Nephron (organoid): Measurements from ENCODE around the gene NOSTRIN.

Experiments used
- H3K27ac Mint-ChIP-seq, 3 experiments: 2 replicates each; pipeline ENCODE4 v1.8.0; 2020; ENCODE audit warnings: mixed read lengths in 3 of 3, mild to moderate bottlenecking in 2 of 3, moderate library complexity in 1 of 3
- H3K27me3 Mint-ChIP-seq: 2 replicates; pipeline ENCODE4 v1.8.0; 2021; ENCODE audit warnings: low read depth, mild to moderate bottlenecking, moderate library complexity, mixed read lengths
- H3K36me3 Mint-ChIP-seq: 2 replicates; pipeline ENCODE4 v1.8.0; 2020; ENCODE audit warnings: low read depth, mixed read lengths
- H3K4me1 Mint-ChIP-seq: 2 replicates; pipeline ENCODE4 v1.8.0; 2020; ENCODE audit warnings: mixed read lengths
- H3K4me3 Mint-ChIP-seq, 3 experiments: 2 replicates each; pipeline ENCODE4 v1.8.0; 2020; ENCODE audit warnings: mild to moderate bottlenecking in 3 of 3, mixed read lengths in 3 of 3, moderate library complexity in 2 of 3
- H3K9me3 Mint-ChIP-seq: 2 replicates; pipeline ENCODE4 v1.8.0; 2020; ENCODE audit warnings: mixed read lengths
- CTCF ChIP-seq, 3 experiments: fragments of 200-600 bp; sonication (generic); IDR thresholded peaks; one replicate each; pipeline ENCODE4 v1.5.0; 2021; ENCODE audit warnings: antibody characterized with exemption in 3 of 3; ENCODE audit not compliant: unreplicated experiment in 3 of 3

NOSTRIN gene

DNA sequence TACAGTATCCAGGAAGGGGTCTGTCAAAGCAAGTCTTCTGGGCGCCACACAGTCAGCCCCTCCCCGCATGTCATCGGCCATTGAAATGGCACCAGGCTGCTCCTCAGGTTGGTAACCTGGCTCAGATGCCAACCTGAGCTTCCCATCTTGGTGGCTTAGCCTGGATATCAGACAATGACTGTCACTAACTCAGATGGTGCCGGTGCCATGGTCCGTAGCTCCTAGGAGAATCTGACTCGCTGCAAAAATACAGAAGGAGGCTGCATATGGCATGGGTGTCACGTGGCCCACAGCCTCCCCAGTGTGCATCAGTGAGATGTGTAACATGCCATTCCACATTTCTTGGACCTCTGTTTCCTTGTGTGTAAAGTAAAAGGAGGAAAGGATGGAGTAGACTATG lies 3.2 kb downstream of the NOSTRIN start:
- H3K4me3 Mint-ChIP-seq = no peak overlapping the region
- H3K9me3 Mint-ChIP-seq = no peaks in the 10 kb centered on the region
- no peak overlapping the region for H3K27ac Mint-ChIP-seq
- H3K27me3 Mint-ChIP-seq = peaks cover 9% of the 10 kb centered on the region
- TF ChIP-seq CTCF (IDR thresholded peaks at IDR 0.05; ENCODE audit: unreplicated experiment in 3 of 3) = no peak
- peaks cover 16% of the 10 kb centered on the region for H3K4me1 Mint-ChIP-seq
- H3K36me3 Mint-ChIP-seq = no peaks in the 10 kb centered on the region

- Mint-ChIP-seq H3K27ac (no peak overlapping the region), H3K4me3 (no peak overlapping the region), H3K27me3 (peaks cover 5% of the 10 kb centered on the region), H3K9me3 (no peaks in the 10 kb centered on the region), H3K4me1 (peaks cover 5% of the 10 kb centered on the region), H3K36me3 (no peaks in the 10 kb centered on the region)
- TF ChIP-seq CTCF (IDR thresholded peaks at IDR 0.05; ENCODE audit: unreplicated experiment in 3 of 3) = no peak
Measured at GRCh38 chr2:168809537-168809936, 7.1 kb downstream of the NOSTRIN start.

- Mint-ChIP-seq H3K9me3 (no peaks in the 10 kb centered on the region), H3K4me3 (no peak overlapping the region), H3K27ac (no peak overlapping the region), H3K36me3 (no peaks in the 10 kb centered on the region), H3K27me3 (peaks cover 5% of the 10 kb centered on the region), H3K4me1 (peaks cover 7% of the 10 kb centered on the region)
- TF ChIP-seq CTCF (IDR thresholded peaks at IDR 0.05; ENCODE audit: unreplicated experiment in 3 of 3) = no peak
Measured at GRCh38 chr2:168810235-168810634, 7.8 kb downstream of the NOSTRIN start.

- H3K4me1 Mint-ChIP-seq = peaks cover 19% of the 10 kb centered on the region
- H3K36me3 Mint-ChIP-seq = no peaks in the 10 kb centered on the region
- H3K9me3 Mint-ChIP-seq = no peaks in the 10 kb centered on the region
- peak overlapping the region in 1 of 3 experiments; percentile 41 for H3K27ac Mint-ChIP-seq
- TF ChIP-seq CTCF (IDR thresholded peaks at IDR 0.05; ENCODE audit: unreplicated experiment in 3 of 3) = no peak
- peaks cover 10% of the 10 kb centered on the region for H3K27me3 Mint-ChIP-seq
- no peak overlapping the region for H3K4me3 Mint-ChIP-seq
Measured at GRCh38 chr2:168811696-168812095, 9.3 kb downstream of the NOSTRIN start.

DNA sequence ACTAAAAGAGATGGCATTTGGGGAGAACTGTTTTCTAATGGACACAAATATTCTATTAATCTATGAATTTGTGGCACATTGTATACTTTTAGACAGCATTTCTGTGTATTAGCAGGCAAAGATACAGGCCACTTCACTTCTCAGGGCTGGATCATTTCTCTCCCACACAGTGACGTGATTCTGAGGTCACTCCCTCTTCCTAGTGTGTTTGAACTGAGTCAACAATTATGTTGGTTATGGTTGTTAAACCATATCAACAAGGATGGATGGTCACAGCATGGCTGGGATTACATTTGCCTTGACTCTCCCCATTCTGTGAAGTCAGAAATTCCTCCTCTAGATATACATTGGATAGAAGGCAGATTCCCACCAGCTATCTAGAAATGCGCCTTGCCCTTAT lies 11.6 kb downstream of the NOSTRIN start:
- no peak overlapping the region for H3K4me3 Mint-ChIP-seq
- peak overlapping the region in 1 of 3 experiments; percentile 49 for H3K27ac Mint-ChIP-seq
- TF ChIP-seq CTCF (IDR thresholded peaks at IDR 0.05; ENCODE audit: unreplicated experiment in 3 of 3) = no peak
- H3K4me1 Mint-ChIP-seq = peaks cover 22% of the 10 kb centered on the region
- H3K9me3 Mint-ChIP-seq = no peaks in the 10 kb centered on the region
- no peaks in the 10 kb centered on the region for H3K36me3 Mint-ChIP-seq
- peaks cover 10% of the 10 kb centered on the region for H3K27me3 Mint-ChIP-seq
